ENCODE results near the gene EVI2B.

EVI2B gene

GRCh38 chr17:31329221-31329620 lies 15.4 kb upstream of the EVI2B start:
- TF ChIP-seq CTCF (IDR thresholded peaks at IDR 0.05) (no peak), ZFX (IDR thresholded peaks at IDR 0.05; ENCODE audit: borderline replicate concordance) (no peak)
- no peak overlapping the region for H3K27ac ChIP-seq

GRCh38 chr17:31328160-31328535 lies 14.3 kb upstream of the EVI2B start:
- TF ChIP-seq CTCF (IDR thresholded peaks at IDR 0.05) (no peak), ZFX (IDR thresholded peaks at IDR 0.05; ENCODE audit: borderline replicate concordance) (no peak)
- H3K27ac ChIP-seq: no peak overlapping the region

GRCh38 chr17:31327534-31328159 lies 13.8 kb upstream of the EVI2B start:
- TF ChIP-seq ZFX (IDR thresholded peaks at IDR 0.05; ENCODE audit: borderline replicate concordance) (no peak), CTCF (IDR thresholded peaks at IDR 0.05) (no peak)
- H3K27ac ChIP-seq: no peak overlapping the region

- TF ChIP-seq ZFX (IDR thresholded peaks at IDR 0.05; ENCODE audit: borderline replicate concordance) (no peak), CTCF (IDR thresholded peaks at IDR 0.05) (no peak)
- H3K27ac ChIP-seq: no peak overlapping the region
These were observed 9.7 kb upstream of the EVI2B start for GRCh38 chr17:31323551-31323950.

- TF ChIP-seq CTCF (IDR thresholded peaks at IDR 0.05) (no peak), ZFX (IDR thresholded peaks at IDR 0.05; ENCODE audit: borderline replicate concordance) (no peak)
- no peak overlapping the region for H3K27ac ChIP-seq
These were observed 8.1 kb upstream of the EVI2B start for GRCh38 chr17:31321966-31322365.

- no peak within 1 kb of the TSS for H3K27ac ChIP-seq
- TF ChIP-seq CTCF (IDR thresholded peaks at IDR 0.05) (no peak), ZFX (IDR thresholded peaks at IDR 0.05; ENCODE audit: borderline replicate concordance) (no peak)
These were observed 7.6 kb upstream of the EVI2B start, which contains the start of gene EVI2A for GRCh38 chr17:31321481-31321880. Gene EVI2A, minus strand, starts transcription at chr17:31321622. Its CDS starts 2,609 bp downstream, at chr17:31319013.

GRCh38 chr17:31320791-31321190 lies 6.9 kb upstream of the EVI2B start:
- H3K27ac ChIP-seq: no peak overlapping the region
- TF ChIP-seq ZFX (IDR thresholded peaks at IDR 0.05; ENCODE audit: borderline replicate concordance) (no peak), CTCF (IDR thresholded peaks at IDR 0.05) (no peak)

Data from 22Rv1 (cell line).